Measurements from ENCODE around the gene GPC3. TPM values are rescaled to one million over a fixed set of nuclear protein-coding genes. Genes with fewer than 3 reads are reported as not detected.

The GPC3 gene
- total RNA-seq, 1 donor from 2014 or later, result 628 TPM

DNA sequence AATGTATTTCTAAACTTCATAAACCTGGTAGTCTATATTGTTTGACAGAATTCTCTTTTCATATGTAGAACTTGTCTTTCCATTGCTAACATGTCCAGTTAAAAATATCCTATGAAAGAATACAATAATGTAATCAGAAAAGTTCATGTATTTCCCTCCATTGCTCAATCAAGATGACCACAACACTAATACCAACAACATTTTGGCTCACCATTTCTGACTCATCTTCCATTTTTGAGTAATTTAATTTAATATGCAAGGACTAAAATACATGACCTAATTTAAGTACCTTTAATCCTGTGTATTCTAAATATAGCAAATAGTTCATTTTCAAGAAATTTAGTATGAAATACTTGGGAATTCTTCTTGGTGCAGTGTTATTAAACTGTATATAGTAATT lies 330.6 kb downstream of the GPC3 start:
- Mint-ChIP-seq H3K9me3 (no peaks in the 10 kb centered on the region), H3K27me3 (no peaks in the 10 kb centered on the region), H3K27ac (no peak overlapping the region), H3K4me3 (no peak overlapping the region), H3K36me3 (peaks cover 14% of the 10 kb centered on the region), H3K4me1 (ENCODE audit: unreplicated experiment) (peaks cover 32% of the 10 kb centered on the region)
- TF ChIP-seq, protein P1, sequence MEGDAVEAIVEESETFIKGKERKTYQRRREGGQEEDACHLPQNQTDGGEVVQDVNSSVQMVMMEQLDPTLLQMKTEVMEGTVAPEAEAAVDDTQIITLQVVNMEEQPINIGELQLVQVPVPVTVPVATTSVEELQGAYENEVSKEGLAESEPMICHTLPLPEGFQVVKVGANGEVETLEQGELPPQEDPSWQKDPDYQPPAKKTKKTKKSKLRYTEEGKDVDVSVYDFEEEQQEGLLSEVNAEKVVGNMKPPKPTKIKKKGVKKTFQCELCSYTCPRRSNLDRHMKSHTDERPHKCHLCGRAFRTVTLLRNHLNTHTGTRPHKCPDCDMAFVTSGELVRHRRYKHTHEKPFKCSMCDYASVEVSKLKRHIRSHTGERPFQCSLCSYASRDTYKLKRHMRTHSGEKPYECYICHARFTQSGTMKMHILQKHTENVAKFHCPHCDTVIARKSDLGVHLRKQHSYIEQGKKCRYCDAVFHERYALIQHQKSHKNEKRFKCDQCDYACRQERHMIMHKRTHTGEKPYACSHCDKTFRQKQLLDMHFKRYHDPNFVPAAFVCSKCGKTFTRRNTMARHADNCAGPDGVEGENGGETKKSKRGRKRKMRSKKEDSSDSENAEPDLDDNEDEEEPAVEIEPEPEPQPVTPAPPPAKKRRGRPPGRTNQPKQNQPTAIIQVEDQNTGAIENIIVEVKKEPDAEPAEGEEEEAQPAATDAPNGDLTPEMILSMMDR (conservative IDR thresholded peaks at IDR 0.05), result no peak
- no peak for DNase-seq (ENCODE audit: extremely low spot score, unreplicated experiment)

DNA sequence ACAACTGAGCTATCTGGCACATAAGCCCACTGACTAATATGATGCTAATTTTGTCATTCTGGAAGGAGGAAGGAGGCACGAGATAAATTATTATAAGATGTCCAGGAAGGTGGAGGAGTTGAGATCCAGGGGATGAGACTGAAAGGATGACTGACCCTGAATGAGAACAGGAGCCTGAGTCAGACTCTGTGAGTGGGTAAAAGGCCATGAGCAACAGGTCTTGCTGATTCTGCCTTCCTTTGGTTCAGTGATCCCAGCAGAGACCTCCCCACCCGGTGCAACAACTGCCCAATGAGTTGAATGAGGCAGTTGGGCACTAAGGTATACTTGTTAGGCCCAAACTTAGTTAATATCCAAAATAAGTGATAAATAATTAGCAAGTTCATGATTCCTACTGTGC lies 332.0 kb downstream of the GPC3 start:
- H3K27ac Mint-ChIP-seq, result peak overlapping the region; percentile 2
- H3K9me3 Mint-ChIP-seq, result no peaks in the 10 kb centered on the region
- DNase-seq (ENCODE audit: extremely low spot score, unreplicated experiment), result no peak
- no peak overlapping the region for H3K4me3 Mint-ChIP-seq
- H3K4me1 Mint-ChIP-seq (ENCODE audit: unreplicated experiment), result peaks cover 27% of the 10 kb centered on the region
- TF ChIP-seq, protein P1 (conservative IDR thresholded peaks at IDR 0.05), result no peak
- H3K27me3 Mint-ChIP-seq, result no peaks in the 10 kb centered on the region
- peaks cover 10% of the 10 kb centered on the region for H3K36me3 Mint-ChIP-seq

DNA sequence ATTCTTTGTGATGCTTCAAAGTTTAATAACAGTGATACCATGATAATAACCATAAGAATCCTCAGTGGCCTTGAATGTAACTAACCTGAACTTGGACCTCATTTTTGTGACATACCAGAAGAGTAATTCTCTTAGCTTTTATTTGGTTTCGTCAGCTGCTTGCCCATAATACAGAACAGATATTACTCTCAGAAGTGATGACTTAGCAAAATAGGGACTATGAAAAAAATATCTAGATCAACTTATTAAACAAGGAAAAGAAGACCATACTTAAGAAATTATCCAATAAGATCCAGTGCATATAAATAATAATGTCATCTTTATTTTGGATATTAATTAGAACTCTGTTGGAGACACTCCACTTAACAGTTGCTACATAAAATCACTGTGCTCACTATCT lies 333.2 kb downstream of the GPC3 start:
- no peak overlapping the region for H3K4me3 Mint-ChIP-seq
- peaks cover 10% of the 10 kb centered on the region for H3K36me3 Mint-ChIP-seq
- no peaks in the 10 kb centered on the region for H3K9me3 Mint-ChIP-seq
- no peaks in the 10 kb centered on the region for H3K27me3 Mint-ChIP-seq
- TF ChIP-seq, protein P1 (conservative IDR thresholded peaks at IDR 0.05), result no peak
- H3K4me1 Mint-ChIP-seq (ENCODE audit: unreplicated experiment), result peaks cover 29% of the 10 kb centered on the region
- DNase-seq (ENCODE audit: extremely low spot score, unreplicated experiment), result no peak
- H3K27ac Mint-ChIP-seq, result no peak overlapping the region

DNA sequence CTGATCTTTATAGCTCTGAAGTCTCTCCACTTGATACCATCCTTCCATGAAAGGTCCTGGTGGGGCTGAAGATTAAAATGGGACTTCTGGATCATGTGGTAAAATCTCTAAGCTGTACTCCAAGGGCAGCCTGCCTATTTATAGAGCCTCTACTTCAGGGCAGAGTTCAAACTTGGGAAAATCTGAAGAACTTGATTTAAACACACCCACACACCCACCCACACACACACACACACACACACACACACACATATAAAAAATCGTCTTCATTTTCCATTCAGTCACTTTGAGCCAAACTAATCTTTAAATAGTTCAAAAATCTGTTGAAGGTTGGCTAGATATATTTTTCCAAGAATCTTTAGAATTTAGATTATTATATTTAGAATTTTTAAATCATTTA lies 335.2 kb downstream of the GPC3 start:
- Mint-ChIP-seq H3K27ac (no peak overlapping the region), H3K9me3 (no peaks in the 10 kb centered on the region), H3K4me3 (no peak overlapping the region), H3K36me3 (peaks cover 10% of the 10 kb centered on the region), H3K4me1 (ENCODE audit: unreplicated experiment) (peaks cover 32% of the 10 kb centered on the region), H3K27me3 (no peaks in the 10 kb centered on the region)
- DNase-seq (ENCODE audit: extremely low spot score, unreplicated experiment), result no peak
- TF ChIP-seq, protein P1 (conservative IDR thresholded peaks at IDR 0.05), result no peak

DNA sequence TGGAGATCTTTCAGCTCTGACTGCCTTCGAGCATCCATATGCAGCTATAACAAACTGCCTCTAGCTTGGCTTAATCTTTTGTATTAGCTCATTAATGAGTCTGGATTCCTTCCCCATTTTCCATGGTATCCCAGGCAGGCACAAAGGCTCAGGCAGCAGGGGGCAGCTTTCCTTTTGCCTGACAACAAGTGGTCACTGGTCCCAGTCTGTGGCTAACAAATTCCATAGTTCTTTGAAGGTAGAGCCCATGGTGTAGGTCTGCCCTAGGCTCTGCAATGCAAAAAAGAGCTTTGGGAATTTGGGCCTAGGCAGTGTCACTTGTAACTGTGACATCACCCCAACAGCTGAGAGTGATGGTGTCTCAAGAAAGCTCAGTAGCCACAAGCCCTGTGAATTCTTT lies 335.7 kb downstream of the GPC3 start:
- H3K4me1 Mint-ChIP-seq (ENCODE audit: unreplicated experiment), result peaks cover 35% of the 10 kb centered on the region
- TF ChIP-seq, protein P1 (conservative IDR thresholded peaks at IDR 0.05), result no peak
- H3K4me3 Mint-ChIP-seq, result no peak overlapping the region
- H3K27ac Mint-ChIP-seq, result no peak overlapping the region
- DNase-seq (ENCODE audit: extremely low spot score, unreplicated experiment), result no peak
- no peaks in the 10 kb centered on the region for H3K27me3 Mint-ChIP-seq
- no peaks in the 10 kb centered on the region for H3K9me3 Mint-ChIP-seq
- peaks cover 10% of the 10 kb centered on the region for H3K36me3 Mint-ChIP-seq

DNA sequence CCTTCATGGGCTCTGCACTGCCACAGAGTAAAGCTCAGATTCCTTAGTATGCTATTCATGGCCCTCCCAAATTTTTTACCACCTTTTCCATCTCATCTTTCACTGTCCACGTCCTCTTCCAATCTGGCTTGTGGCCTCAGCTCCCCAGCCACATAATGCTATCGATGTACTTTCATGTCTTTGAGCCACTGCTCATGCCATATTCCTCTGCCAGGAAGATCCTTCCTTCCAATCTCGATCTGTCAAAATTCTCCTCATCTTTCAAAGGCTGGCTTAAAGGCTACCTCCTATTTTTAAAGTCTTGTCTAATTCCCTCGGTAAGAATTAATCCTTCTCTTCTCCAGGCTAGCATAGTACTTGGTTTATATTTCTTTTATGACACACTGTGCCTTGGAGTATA lies 336.8 kb downstream of the GPC3 start:
- Mint-ChIP-seq H3K4me3 (no peak overlapping the region), H3K36me3 (peaks cover 10% of the 10 kb centered on the region), H3K4me1 (ENCODE audit: unreplicated experiment) (peaks cover 35% of the 10 kb centered on the region), H3K9me3 (no peaks in the 10 kb centered on the region), H3K27ac (no peak overlapping the region), H3K27me3 (no peaks in the 10 kb centered on the region)
- TF ChIP-seq, protein P1 (conservative IDR thresholded peaks at IDR 0.05), result no peak
- DNase-seq (ENCODE audit: extremely low spot score, unreplicated experiment), result no peak

Data from type B pancreatic cell (in vitro differentiated cells).